Thyroid gland (tissue), 4 donors: ENCODE measurements around the gene TMEM132D.

Experiments
- POLR2A ChIP-seq, 2 donors: fragments of 450-650 bp; IDR thresholded peaks; one replicate each; pipeline ENCODE4 v1.6.1; 2017; ENCODE audit warnings: antibody characterized with exemption in 2 of 2, mild to moderate bottlenecking in 2 of 2, moderate library complexity in 1 of 2
- TF ChIP-seq, protein P1 (sequence below), 6 experiments: fragments of 200-600 bp in 3 of 6; fragments of 450-650 bp in 3 of 6; sonication (generic) in 3 of 6; IDR thresholded peaks; one replicate each; pipeline ENCODE4 v1.5.1; 2016 to 2019; ENCODE audit warnings: antibody characterized with exemption in 6 of 6, mild to moderate bottlenecking in 2 of 6, inconsistent platforms in 1 of 6, moderate library complexity in 1 of 6

DNA sequence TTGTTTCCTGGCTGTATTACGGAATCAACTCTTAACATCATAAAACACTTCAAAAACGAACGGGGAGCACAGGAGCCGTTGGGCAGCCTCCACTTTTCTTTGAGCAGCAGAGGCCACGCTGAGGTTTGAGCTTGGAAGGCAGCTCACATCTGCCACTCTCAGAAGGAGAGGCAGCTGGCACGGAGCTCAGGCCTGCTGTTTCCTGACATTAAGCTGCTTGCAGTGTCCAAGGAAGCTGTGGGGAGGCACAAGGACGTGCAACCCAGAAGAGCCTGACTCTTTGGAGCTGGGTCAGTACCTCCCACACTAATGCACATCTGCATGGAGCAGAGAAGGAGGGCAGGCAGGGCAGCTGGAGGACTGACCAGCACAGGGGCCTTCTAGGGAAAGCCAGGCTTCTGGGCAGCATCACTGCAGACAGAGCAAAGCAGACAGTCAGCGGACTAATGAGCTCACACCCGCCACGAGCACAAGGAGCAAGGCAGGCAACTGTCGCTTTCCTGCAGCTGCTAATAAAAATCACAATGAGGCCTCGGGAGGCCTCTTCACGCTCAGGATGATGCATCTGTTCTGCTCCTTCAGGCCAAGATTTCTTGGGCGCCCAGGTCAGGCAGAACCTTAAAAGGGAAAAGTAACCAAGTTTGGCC is 839.5 kb downstream of the TMEM132D start:
- TF ChIP-seq, protein P1, sequence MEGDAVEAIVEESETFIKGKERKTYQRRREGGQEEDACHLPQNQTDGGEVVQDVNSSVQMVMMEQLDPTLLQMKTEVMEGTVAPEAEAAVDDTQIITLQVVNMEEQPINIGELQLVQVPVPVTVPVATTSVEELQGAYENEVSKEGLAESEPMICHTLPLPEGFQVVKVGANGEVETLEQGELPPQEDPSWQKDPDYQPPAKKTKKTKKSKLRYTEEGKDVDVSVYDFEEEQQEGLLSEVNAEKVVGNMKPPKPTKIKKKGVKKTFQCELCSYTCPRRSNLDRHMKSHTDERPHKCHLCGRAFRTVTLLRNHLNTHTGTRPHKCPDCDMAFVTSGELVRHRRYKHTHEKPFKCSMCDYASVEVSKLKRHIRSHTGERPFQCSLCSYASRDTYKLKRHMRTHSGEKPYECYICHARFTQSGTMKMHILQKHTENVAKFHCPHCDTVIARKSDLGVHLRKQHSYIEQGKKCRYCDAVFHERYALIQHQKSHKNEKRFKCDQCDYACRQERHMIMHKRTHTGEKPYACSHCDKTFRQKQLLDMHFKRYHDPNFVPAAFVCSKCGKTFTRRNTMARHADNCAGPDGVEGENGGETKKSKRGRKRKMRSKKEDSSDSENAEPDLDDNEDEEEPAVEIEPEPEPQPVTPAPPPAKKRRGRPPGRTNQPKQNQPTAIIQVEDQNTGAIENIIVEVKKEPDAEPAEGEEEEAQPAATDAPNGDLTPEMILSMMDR (IDR thresholded peaks at IDR 0.05), result no peak
- TF ChIP-seq POLR2A (IDR thresholded peaks at IDR 0.05), result no peak
